ENCODE data around the gene HMBS. TPM values are rescaled to one million over a fixed set of nuclear protein-coding genes. Genes with fewer than 3 reads are reported as not detected.
"Not testable (repeated sequence)": the region's sequence is repeated elsewhere in the genome, so short reads cannot be mapped to it uniquely, and the experiment has no call there.

The HMBS gene
- 10 to 100 TPM; 31.6 to 42.5 TPM for total RNA-seq

DNA sequence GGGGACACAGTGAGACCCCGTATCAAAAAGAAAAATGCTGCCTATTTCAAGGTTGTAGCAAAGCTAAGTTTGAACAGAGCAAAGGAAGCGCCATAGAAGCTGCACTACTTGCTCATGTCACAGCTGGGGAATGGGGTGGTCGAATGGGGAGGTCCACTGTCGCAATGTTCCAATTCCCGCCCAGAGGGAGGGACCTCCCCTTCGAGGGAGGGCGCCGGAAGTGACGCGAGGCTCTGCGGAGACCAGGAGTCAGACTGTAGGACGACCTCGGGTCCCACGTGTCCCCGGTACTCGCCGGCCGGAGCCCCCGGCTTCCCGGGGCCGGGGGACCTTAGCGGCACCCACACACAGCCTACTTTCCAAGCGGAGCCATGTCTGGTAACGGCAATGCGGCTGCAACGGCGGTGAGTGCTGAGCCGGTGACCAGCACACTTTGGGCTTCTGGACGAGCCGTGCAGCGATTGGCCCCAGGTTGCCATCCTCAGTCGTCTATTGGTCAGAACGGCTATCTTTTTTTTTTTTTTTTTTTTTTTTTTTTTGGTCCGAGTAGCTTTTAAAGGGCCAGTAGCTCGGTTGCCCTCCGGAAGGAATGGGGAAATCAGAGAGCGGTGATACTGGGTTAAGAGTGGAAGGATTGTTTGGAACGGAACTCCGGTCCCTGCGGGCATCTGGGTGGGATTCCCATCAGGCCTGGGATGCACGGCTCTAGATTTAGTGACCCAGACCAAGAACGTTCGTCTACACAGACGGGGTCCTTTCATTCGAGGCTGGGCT, at the start of gene HMBS:
TSS of gene HMBS (plus strand) at position 219 of the 774 bp plus-strand sequence. CDS start at position 372, 153 bp downstream.
- Mint-ChIP-seq H3K27ac (peak within 1 kb of the TSS; percentile 94), H3K36me3 (ENCODE audit: insufficient read depth in 2 of 2) (peaks cover 0 to 4% of the 10 kb centered on the region in 2 donors), H3K4me1 (ENCODE audit: low read depth) (peaks cover 25% of the 10 kb centered on the region), H3K9me3 (no peaks in the 10 kb centered on the region), H3K27me3 (ENCODE audit: low read depth) (no peaks in the 10 kb centered on the region), H3K4me3 (peak within 1 kb of the TSS; percentile 93 to 99)
- DNase-seq (peak; percentile 91 to 93), ATAC-seq (replicated peaks in 1 of 2) (peak; percentile 92)

DNA sequence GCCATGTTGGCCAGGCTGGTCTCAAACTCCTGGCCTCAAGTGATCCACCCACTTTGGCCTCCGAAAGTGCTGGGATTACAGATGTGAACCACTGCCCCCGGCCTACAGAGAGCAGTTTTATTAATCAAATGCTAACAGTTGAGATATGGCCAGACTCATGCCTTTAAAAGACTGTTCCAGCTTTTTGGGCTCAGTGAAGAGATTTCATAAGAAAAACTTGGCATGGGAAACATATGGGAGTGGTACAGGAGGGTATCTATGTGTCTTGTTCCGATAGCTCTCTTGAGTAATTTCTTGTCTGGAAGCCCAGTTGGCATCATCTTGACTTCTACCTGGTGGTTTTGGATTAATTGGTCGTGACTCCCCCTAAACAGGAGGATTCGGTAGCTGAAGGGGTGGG, 45.8 kb upstream of the HMBS start:
- DNase-seq (no peak), ATAC-seq (replicated peaks in 1 of 2) (no peak)
- H3K4me1 Mint-ChIP-seq (ENCODE audit: low read depth), result peaks cover 10% of the 10 kb centered on the region
- no peak overlapping the region for H3K4me3 Mint-ChIP-seq
- no peaks in the 10 kb centered on the region for H3K27me3 Mint-ChIP-seq (ENCODE audit: low read depth)
- no peaks in the 10 kb centered on the region for H3K9me3 Mint-ChIP-seq
- H3K36me3 Mint-ChIP-seq (ENCODE audit: insufficient read depth in 2 of 2), result no peaks in the 10 kb centered on the region
- no peak overlapping the region for H3K27ac Mint-ChIP-seq

DNA sequence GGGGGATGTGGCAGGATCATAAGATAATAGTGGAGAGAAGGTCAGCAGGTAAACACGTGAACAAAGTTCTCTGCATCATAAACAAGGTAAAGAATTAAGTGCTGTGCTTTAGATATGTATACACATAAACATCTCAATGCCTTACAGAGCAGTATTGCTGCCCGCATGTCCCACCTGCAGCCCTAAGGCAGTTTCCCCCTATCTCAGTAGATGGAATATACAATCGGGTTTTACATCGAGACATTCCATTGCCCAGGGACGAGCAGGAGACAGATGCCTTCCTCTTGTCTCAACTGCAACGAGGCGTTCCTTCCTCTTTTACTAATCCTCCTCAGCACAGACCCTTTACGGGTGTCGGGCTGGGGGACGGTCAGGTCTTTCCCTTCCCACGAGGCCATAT, 45.2 kb upstream of the HMBS start:
- not testable (repeated sequence) for H3K27ac Mint-ChIP-seq; H3K9me3 Mint-ChIP-seq; H3K4me1 Mint-ChIP-seq (ENCODE audit: low read depth); H3K4me3 Mint-ChIP-seq; DNase-seq; H3K36me3 Mint-ChIP-seq (ENCODE audit: insufficient read depth in 2 of 2); H3K27me3 Mint-ChIP-seq (ENCODE audit: low read depth); ATAC-seq (replicated peaks in 1 of 2)

DNA sequence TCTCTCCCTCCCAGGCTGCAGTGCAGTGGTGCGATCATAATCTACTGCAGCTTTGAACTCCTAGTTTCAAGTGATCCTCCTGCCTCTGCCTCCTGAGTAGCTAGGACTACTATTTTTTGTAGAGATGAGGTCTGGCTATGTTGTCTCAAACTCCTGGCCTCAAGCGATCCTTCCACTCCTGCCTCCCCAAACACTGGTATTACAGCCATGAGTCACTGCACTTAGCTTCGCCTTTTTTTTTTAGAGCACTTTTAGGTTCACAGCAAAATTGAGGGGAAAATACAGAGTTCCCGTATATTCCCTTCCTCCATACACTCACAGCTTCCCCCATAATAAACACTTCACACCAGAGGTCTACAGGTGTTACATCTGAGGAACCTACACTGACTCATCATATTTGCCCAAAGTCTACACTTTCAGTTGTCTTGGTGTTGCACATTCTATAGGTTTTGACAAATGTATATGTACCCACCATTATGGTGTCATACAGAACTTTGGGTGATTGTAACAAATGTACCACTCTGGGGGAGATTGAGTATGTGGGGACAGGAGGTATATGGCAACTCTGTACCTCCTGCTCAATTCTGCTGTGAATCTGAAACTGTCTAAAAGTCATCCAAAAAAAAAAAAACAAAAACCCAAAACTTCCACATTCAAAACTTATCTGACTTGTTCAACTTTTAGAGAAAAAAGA, 42.7 kb upstream of the HMBS start:
- H3K9me3 Mint-ChIP-seq, result no peaks in the 10 kb centered on the region
- H3K4me3 Mint-ChIP-seq, result peak overlapping the region in 1 of 2 donors; percentile 27
- peaks cover 10% of the 10 kb centered on the region for H3K4me1 Mint-ChIP-seq (ENCODE audit: low read depth)
- no peak overlapping the region for H3K27ac Mint-ChIP-seq
- H3K27me3 Mint-ChIP-seq (ENCODE audit: low read depth), result no peaks in the 10 kb centered on the region
- ATAC-seq (replicated peaks in 1 of 2) (peak; percentile 62 to 65), DNase-seq (no peak)
- peaks cover 0 to 16% of the 10 kb centered on the region in 2 donors for H3K36me3 Mint-ChIP-seq (ENCODE audit: insufficient read depth in 2 of 2)

DNA sequence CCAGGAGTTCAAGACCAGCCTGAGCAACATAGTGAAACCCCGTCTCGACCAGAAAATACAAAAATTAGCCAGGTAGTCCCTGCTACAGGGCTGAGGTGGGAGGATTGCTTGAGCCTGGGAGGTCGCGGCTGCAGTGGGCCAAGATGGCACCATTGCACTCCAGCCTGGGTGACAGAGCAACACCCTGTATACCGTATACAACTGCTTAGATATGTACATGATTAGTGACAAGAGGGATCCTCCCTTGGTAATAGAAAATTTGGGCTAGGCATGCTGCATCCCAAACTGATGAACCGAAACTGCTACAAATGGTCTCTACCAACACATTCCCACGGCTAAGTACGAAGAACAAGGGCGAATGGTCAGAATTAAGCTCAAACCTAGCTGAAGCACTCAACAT, 41.8 kb upstream of the HMBS start:
- Mint-ChIP-seq H3K4me3 (no peak overlapping the region), H3K36me3 (ENCODE audit: insufficient read depth in 2 of 2) (peaks cover 4 to 21% of the 10 kb centered on the region in 2 donors), H3K4me1 (ENCODE audit: low read depth) (peaks cover 19% of the 10 kb centered on the region), H3K27ac (no peak overlapping the region), H3K9me3 (no peaks in the 10 kb centered on the region), H3K27me3 (ENCODE audit: low read depth) (no peaks in the 10 kb centered on the region)
- DNase-seq (no peak), ATAC-seq (replicated peaks in 1 of 2) (no peak)

DNA sequence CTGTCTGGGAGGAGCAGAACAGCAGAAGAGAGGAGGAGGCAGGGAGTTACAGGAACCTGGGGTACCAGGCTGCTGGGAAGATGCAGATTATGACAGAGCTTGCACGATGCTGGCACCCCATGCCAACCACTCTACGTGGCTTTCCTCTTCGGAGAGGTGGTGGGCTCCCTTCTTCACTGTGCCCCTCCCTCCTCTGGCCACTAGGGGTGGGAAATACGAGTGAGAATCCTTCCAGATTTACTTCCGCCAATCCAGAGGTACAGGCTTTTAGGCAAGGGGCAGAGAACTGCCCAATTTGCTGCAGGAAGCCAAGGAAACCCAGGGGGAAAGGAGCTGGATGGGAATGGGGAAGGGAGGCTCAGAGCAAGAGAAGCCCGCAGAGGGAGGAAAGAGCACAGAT, 40.0 kb upstream of the HMBS start:
- Mint-ChIP-seq H3K27ac (no peak overlapping the region), H3K36me3 (ENCODE audit: insufficient read depth in 2 of 2) (peaks cover 5 to 30% of the 10 kb centered on the region in 2 donors), H3K27me3 (ENCODE audit: low read depth) (no peaks in the 10 kb centered on the region), H3K9me3 (no peaks in the 10 kb centered on the region), H3K4me1 (ENCODE audit: low read depth) (peaks cover 32% of the 10 kb centered on the region), H3K4me3 (no peak overlapping the region)
- ATAC-seq (replicated peaks in 1 of 2), result no peak
- DNase-seq, result no peak

DNA sequence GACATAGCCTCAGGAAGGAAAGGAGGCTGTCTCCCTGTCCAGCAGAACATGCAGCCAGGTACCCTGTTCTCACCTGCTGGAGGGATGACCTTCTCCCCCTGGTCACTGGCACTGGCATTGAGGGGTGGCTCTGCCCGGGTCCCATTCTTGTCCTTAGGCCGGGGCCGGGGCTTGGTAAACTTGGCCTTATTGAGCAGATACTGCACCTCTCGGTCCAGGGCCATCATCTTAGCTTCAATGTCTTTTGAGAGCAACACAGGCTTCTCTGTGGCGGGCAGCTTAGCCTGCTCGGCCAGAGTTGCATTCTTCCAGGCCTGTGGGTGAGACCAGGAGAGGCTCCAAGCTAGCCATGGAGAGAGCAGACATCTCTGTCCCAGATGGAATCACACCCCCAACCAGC, 38.2 kb upstream of the HMBS start:
- no peak for DNase-seq
- ATAC-seq (replicated peaks in 1 of 2), result no peak
- Mint-ChIP-seq H3K36me3 (ENCODE audit: insufficient read depth in 2 of 2) (peaks cover 5 to 38% of the 10 kb centered on the region in 2 donors), H3K27ac (no peak overlapping the region), H3K9me3 (no peaks in the 10 kb centered on the region), H3K4me3 (no peak overlapping the region), H3K4me1 (ENCODE audit: low read depth) (peaks cover 40% of the 10 kb centered on the region), H3K27me3 (ENCODE audit: low read depth) (no peaks in the 10 kb centered on the region)

DNA sequence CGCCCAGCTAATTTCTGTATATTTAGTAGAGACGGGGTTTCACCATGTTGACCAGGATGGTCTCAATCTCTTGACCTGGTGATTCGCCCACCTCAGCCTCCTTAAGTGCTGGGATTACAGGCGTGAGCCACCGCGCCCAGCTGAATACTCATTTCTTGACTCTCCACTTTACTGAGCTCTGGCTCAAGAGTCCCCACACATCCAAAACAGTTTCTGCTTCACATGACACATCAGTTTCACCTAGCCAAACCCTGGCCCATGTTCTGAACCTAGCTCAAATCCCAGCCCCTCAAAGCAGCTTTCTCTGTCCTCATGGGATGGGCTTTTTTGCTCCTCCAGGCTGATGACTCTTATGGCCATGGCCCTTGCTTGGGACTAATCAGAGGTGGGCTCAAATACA, 37.5 kb upstream of the HMBS start:
- no peaks in the 10 kb centered on the region for H3K9me3 Mint-ChIP-seq
- H3K36me3 Mint-ChIP-seq (ENCODE audit: insufficient read depth in 2 of 2), result peaks cover 5 to 41% of the 10 kb centered on the region in 2 donors
- peak in 1 of 2 donors; percentile 33 for DNase-seq
- peak; percentile 54 to 60 for ATAC-seq (replicated peaks in 1 of 2)
- no peak overlapping the region for H3K4me3 Mint-ChIP-seq
- H3K27me3 Mint-ChIP-seq (ENCODE audit: low read depth), result no peaks in the 10 kb centered on the region
- peak overlapping the region; percentile 5 for H3K27ac Mint-ChIP-seq
- H3K4me1 Mint-ChIP-seq (ENCODE audit: low read depth), result peaks cover 40% of the 10 kb centered on the region

DNA sequence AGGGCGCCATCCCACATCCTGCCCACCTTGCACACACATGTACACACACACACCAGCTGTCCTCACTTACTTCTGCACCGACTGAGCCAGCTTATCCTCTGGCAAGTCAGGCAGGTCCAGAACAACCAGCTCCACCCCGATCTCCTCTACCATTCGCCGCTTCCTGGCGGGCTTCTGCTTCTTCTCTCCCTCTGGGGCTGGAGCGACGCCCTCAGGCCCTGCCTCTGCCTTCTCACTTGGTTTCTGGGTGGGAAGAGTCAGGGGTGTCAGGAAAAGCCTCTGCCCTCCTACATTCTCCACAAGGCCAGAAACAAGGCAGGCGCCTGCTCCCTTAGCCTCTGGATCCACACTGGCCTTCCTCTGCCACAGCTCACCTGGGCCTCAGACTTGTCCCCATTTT, 36.0 kb upstream of the HMBS start:
- Mint-ChIP-seq H3K27me3 (ENCODE audit: low read depth) (no peaks in the 10 kb centered on the region), H3K9me3 (no peaks in the 10 kb centered on the region), H3K27ac (no peak overlapping the region), H3K36me3 (ENCODE audit: insufficient read depth in 2 of 2) (peaks cover 14 to 53% of the 10 kb centered on the region in 2 donors), H3K4me1 (ENCODE audit: low read depth) (peaks cover 48% of the 10 kb centered on the region), H3K4me3 (no peak overlapping the region)
- no peak for ATAC-seq (replicated peaks in 1 of 2)
- DNase-seq, result no peak

DNA sequence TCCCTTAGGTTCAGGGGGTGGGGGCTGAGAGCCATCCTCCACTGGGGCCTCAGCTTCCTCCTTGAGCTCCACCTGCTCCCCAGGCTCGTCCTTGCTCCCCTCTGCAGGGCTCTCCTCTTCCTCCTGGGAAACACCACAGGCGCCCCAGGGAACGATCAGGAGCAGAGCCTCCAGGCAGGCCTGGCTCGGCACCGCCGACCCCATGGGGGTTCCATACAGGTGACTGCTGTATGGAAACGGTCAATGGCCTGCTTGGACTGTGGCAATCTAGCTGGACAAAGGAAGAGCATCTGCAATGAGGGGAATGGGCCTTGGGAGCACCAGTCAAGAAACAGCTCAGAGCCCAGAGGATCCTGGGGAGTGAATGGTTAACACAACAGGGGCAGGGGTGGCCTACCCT, 35.6 kb upstream of the HMBS start:
- ATAC-seq (replicated peaks in 1 of 2) (no peak), DNase-seq (no peak)
- no peak overlapping the region for H3K27ac Mint-ChIP-seq
- H3K4me1 Mint-ChIP-seq (ENCODE audit: low read depth), result peaks cover 50% of the 10 kb centered on the region
- no peaks in the 10 kb centered on the region for H3K27me3 Mint-ChIP-seq (ENCODE audit: low read depth)
- no peak overlapping the region for H3K4me3 Mint-ChIP-seq
- H3K36me3 Mint-ChIP-seq (ENCODE audit: insufficient read depth in 2 of 2), result peaks cover 14 to 57% of the 10 kb centered on the region in 2 donors
- no peaks in the 10 kb centered on the region for H3K9me3 Mint-ChIP-seq

DNA sequence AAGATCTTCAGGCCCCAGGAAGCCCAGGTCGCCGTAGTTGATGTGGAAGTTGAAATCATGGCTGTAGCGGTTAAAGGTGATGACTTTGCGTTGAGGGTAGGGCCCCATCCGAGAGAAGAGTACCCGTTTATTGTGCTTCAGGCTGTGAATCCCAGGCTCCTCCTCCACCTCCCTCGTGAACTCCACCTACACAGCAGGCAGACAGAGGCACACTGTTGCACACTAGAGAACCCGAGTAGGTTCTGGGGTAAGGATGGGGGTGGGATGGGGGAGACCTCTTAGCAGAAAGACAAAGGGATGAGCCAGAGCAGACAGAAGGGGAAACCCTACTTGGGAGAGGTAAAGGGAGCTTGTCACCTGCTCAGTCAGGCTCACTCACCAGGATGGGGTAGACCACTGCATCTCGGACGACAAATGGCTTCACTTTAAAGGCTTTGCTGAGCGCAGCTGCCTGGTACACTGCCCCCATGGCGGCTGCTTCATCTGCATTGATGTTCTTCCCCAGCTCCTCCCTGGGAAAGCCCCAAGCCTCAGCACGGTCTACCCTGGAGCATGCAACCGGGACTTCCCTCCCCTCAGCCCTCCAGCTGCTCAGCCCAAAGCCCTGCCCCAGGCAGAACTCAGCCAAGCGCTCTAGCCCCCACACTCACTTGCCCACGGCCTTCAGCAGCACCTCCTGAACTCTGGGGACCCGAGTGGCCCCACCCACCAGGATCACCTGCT, 33.1 kb upstream of the HMBS start:
- Mint-ChIP-seq H3K27me3 (ENCODE audit: low read depth) (no peaks in the 10 kb centered on the region), H3K4me3 (peak overlapping the region; percentile 23 to 33), H3K36me3 (ENCODE audit: insufficient read depth in 2 of 2) (peaks cover 20 to 52% of the 10 kb centered on the region in 2 donors), H3K27ac (no peak overlapping the region), H3K4me1 (ENCODE audit: low read depth) (peaks cover 72% of the 10 kb centered on the region), H3K9me3 (no peaks in the 10 kb centered on the region)
- DNase-seq (peak; percentile 19 to 27), ATAC-seq (replicated peaks in 1 of 2) (peak; percentile 20 to 36)

DNA sequence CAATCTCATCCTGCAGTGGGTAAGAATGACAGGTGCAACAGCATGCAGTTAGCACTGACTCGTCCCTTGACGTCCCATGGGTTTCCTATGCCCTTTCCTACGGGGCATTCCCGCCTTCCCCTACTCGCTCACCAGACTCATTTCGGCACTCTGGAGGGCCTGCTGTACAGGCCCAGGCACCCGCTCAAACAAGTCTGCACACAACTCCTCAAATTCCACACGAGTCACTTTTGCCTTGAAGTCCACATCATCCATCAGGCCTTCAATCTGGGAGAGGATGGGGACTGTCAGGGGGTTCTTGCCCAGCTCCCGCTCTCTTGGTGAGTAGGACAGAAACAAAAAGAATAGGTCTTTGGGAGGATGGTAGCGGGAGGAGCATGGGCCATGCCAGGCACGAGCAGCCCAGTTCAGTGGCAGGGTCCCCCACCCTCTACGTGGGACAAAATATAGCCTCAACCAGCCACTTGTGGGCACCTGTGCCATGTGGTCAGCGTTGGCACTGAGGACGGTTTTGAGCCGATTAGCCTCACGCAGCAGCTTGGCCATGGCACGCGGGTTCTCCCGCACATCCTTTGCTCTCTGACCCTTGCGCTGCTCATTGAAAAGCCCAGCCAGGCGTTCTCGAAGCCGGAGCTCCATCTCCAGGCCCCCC, 32.4 kb upstream of the HMBS start:
- Mint-ChIP-seq H3K27ac (peak overlapping the region; percentile 20), H3K27me3 (ENCODE audit: low read depth) (no peaks in the 10 kb centered on the region), H3K4me3 (peak overlapping the region; percentile 23 to 33), H3K36me3 (ENCODE audit: insufficient read depth in 2 of 2) (peaks cover 18 to 47% of the 10 kb centered on the region in 2 donors), H3K9me3 (no peaks in the 10 kb centered on the region), H3K4me1 (ENCODE audit: low read depth) (peaks cover 68% of the 10 kb centered on the region)
- ATAC-seq (replicated peaks in 1 of 2) (no peak), DNase-seq (no peak)

Data from activated T-cell treated with anti-CD3 and anti-CD28 coated beads, Interleukin-2, amount 50 U/mL, for 72 hours (primary cell).